K562 (cell line): Measurements from ENCODE around the gene CD47. TPM values are rescaled to one million over a fixed set of nuclear protein-coding genes. Genes with fewer than 3 reads are reported as not detected.

Experiments used
- ATAC-seq: fragments of 200-7000 bp; cut with Tn5 transposase; 3 replicates; pipeline ENCODE4 v1.9.1; 2020; ENCODE audit warnings: moderate library complexity
- BruUV-seq: library from RNA; stranded (reverse); fragments of 400-500 nt; replicated peaks from 2 replicates; lab custom pipeline; 2021; lab: Mats Ljungman, UMichigan
- CTCF ChIA-PET: fragments of 300-600 bp; formaldehyde crosslinking; extraction: SDS; loops from one replicate; lab custom pipeline; 2021; ENCODE audit warnings: low intra/inter-chr PET ratio; lab: Yijun Ruan, JAX
- POLR2A ChIA-PET: fragments of 300-600, 350-650 bp; sonication (Branson Sonifier 250); formaldehyde crosslinking; extraction: SDS; loops from one replicate; lab custom pipeline; 2021; ENCODE audit warnings: antibody characterized with exemption, inconsistent platforms; lab: Yijun Ruan, JAX
- DNase-seq, 4 experiments: peaks; one replicate each; pipeline versions ENCODE4 v3.0.0 to v3.0.0-alpha.2; 2011 to 2018; ENCODE audit warnings: low spot score in 3 of 4, mixed read lengths in 3 of 4; ENCODE audit errors: extremely low read depth in 1 of 4
- FAIRE-seq: peaks from 2 replicates; lab custom pipeline; 2011; peaks lifted over from hg19 to GRCh38; lab: Jason Lieb, UNC
- H2AFZ ChIP-seq: 2 replicates; pipeline ENCODE4 v1.6.0; 2011; ENCODE audit warnings: low read depth, low read length, control low read depth, inconsistent platforms
- H3K27ac ChIP-seq: fragments of 200-600 bp; 3 replicates; pipeline ENCODE4 v1.8.0; 2011; ENCODE audit warnings: low read depth, mild to moderate bottlenecking, control low read depth, inconsistent platforms, low read length, moderate library complexity, mixed read lengths; ENCODE audit errors: extremely low read depth
- H3K27me3 ChIP-seq, 2 experiments: fragments of 300-600 bp in 1 of 2; 2 replicates in 1 of 2; 3 replicates in 1 of 2; pipeline versions ENCODE4 v1.6.0 to v1.8.0; 2011; ENCODE audit warnings: inconsistent platforms in 2 of 2, low read length in 2 of 2, mild to moderate bottlenecking in 1 of 2, mixed read lengths in 1 of 2, moderate library complexity in 1 of 2; ENCODE audit not compliant: control insufficient read depth in 2 of 2, insufficient read depth in 2 of 2
- H3K36me3 ChIP-seq: fragments of 300-600 bp; 3 replicates; pipeline ENCODE4 v1.8.0; 2011; ENCODE audit warnings: mild to moderate bottlenecking, low read length, inconsistent platforms; ENCODE audit not compliant: control insufficient read depth, insufficient read depth
- H3K4me1 ChIP-seq, 2 experiments: fragments of 200-600 bp in 1 of 2; replicated peaks in 1 of 2; 2 replicates in 1 of 2; 3 replicates in 1 of 2; pipeline versions ENCODE4 v1.5.1 to v1.8.0; 2011; ENCODE audit warnings: inconsistent platforms in 2 of 2, low read length in 2 of 2, mild to moderate bottlenecking in 1 of 2, mixed read lengths in 1 of 2, moderate library complexity in 1 of 2; ENCODE audit not compliant: control insufficient read depth in 2 of 2, insufficient read depth in 2 of 2
- H3K4me2 ChIP-seq: 2 replicates; pipeline ENCODE4 v1.6.1; 2011; ENCODE audit warnings: low read length, control low read depth, inconsistent platforms, mixed read lengths; ENCODE audit not compliant: insufficient read depth
- H3K4me3 ChIP-seq: fragments of 200-600 bp; sonication (generic), shearing (Covaris generic); 2 replicates; pipeline ENCODE4 v1.5.1; 2016; ENCODE audit warnings: control low read depth, inconsistent platforms
- H3K79me2 ChIP-seq: fragments of 200-600 bp; 3 replicates; pipeline ENCODE4 v1.8.0; 2011; ENCODE audit warnings: low read length, inconsistent platforms; ENCODE audit not compliant: control insufficient read depth, insufficient read depth
- H3K9ac ChIP-seq, 2 experiments: 2 replicates each; pipeline versions ENCODE4 v1.6.0 to v1.6.1; 2011; ENCODE audit warnings: low read depth in 2 of 2, low read length in 2 of 2, control low read depth in 1 of 2, inconsistent platforms in 1 of 2, mild to moderate bottlenecking in 1 of 2, mixed read lengths in 1 of 2; ENCODE audit not compliant: insufficient read depth in 1 of 2
- H3K9me1 ChIP-seq: one replicate; pipeline ENCODE4 v1.6.0; 2011; ENCODE audit warnings: inconsistent platforms, mild to moderate bottlenecking, low read length, moderate library complexity; ENCODE audit not compliant: control insufficient read depth, insufficient read depth
- H3K9me3 ChIP-seq: replicated peaks from 2 replicates; pipeline ENCODE4 v1.5.1; 2011; ENCODE audit warnings: low read depth, low read length, inconsistent platforms; ENCODE audit not compliant: control insufficient read depth, insufficient read depth
- H4K20me1 ChIP-seq: replicated peaks from 2 replicates; pipeline ENCODE4 v1.6.1; 2011; ENCODE audit warnings: low read length, inconsistent platforms, mixed read lengths; ENCODE audit not compliant: control insufficient read depth, insufficient read depth
- C11orf30 ChIP-seq: fragments of 450-650 bp; IDR thresholded peaks from 2 replicates; pipeline ENCODE4 v1.6.1; 2016; ENCODE audit warnings: low read depth, mild to moderate bottlenecking
- CBFA2T2 ChIP-seq: fragments of 450-650 bp; conservative IDR thresholded peaks from 2 replicates; pipeline ENCODE4 v1.6.1; 2017; ENCODE audit warnings: mild to moderate bottlenecking
- GMEB1 ChIP-seq: fragments of 250-450 bp; sonication (Bioruptor Pico); IDR thresholded peaks from 2 replicates; pipeline ENCODE4 v1.4.0; 2020; ENCODE audit warnings: mild to moderate bottlenecking
- KDM1A ChIP-seq, 2 experiments: fragments of 450-650 bp; IDR thresholded peaks; 2 replicates each; pipeline ENCODE4 v1.6.1; 2016; ENCODE audit warnings: mild to moderate bottlenecking in 2 of 2
- MAFF ChIP-seq: IDR thresholded peaks from 2 replicates; pipeline ENCODE4 v1.6.1; 2012; ENCODE audit warnings: low read length, improper control_type of control experiment
- MAFG ChIP-seq: fragments of 450-650 bp; conservative IDR thresholded peaks from 2 replicates; pipeline ENCODE4 v1.6.1; 2016; ENCODE audit warnings: missing genetic modification characterization, missing compliant biosample characterization
- MAFK ChIP-seq: IDR thresholded peaks from 2 replicates; pipeline ENCODE4 v1.6.1; 2011; ENCODE audit warnings: low read length, improper control_type of control experiment
- MBD1 ChIP-seq: fragments of 250-450 bp; sonication (Bioruptor Pico); IDR thresholded peaks from 2 replicates; pipeline ENCODE4 v1.8.0; 2022; ENCODE audit warnings: inconsistent platforms
- NFRKB ChIP-seq: fragments of 450-650 bp; IDR thresholded peaks from 2 replicates; pipeline ENCODE4 v1.6.1; 2016; ENCODE audit warnings: low read depth
- RBM22 ChIP-seq: fragments of 200-400 bp; formaldehyde crosslinking; IDR thresholded peaks from 2 replicates; pipeline ENCODE4 v1.6.1; 2018; ENCODE audit warnings: low read length, low read depth; ENCODE audit not compliant: poor library complexity, severe bottlenecking
- TBP ChIP-seq: optimal IDR thresholded peaks from 2 replicates; pipeline ENCODE3; 2011; ENCODE audit warnings: low read depth, low read length, improper control_type of control experiment
- TRIM24 ChIP-seq, 2 experiments: fragments of 450-650 bp; IDR thresholded peaks; 2 replicates each; pipeline ENCODE4 v1.6.1; 2016
- ZBTB34 ChIP-seq: fragments of 250-450 bp; sonication (Bioruptor Pico); IDR thresholded peaks from 2 replicates; pipeline ENCODE4 v1.8.0; 2021; ENCODE audit warnings: mild to moderate bottlenecking, moderate library complexity
- ZNF316 ChIP-seq: fragments of 450-650 bp; IDR thresholded peaks from 2 replicates; pipeline ENCODE4 v1.6.1; 2016
- ZNF398 ChIP-seq: fragments of 250-450 bp; sonication (Bioruptor Pico); IDR thresholded peaks from 2 replicates; pipeline ENCODE4 v1.8.0; 2021; ENCODE audit warnings: moderate library complexity, mild to moderate bottlenecking, inconsistent platforms
- ZNF79 ChIP-seq: fragments of 250-450 bp; sonication (Bioruptor Pico); IDR thresholded peaks from 2 replicates; pipeline ENCODE4 v1.4.0; 2020; ENCODE audit warnings: low read depth, mild to moderate bottlenecking, moderate library complexity
- WGBS: fragments of 100-300 bp; shearing (Covaris generic); methylation state at CpG from one replicate; pipeline ENCODE4 v1.1.6; 2016; ENCODE audit warnings: low coverage, mixed read lengths; ENCODE audit not compliant: insufficient coverage; ENCODE audit errors: missing lambda C conversion rate; 5-methylcytosine and 5-hydroxymethylcytosine counted together
- in situ Hi-C: fragments of 300-500 bp; cut with MboI; formaldehyde crosslinking; loops from 4 replicates; pipeline ENCODE4 v1.15.0; 2018; ENCODE audit warnings: inconsistent platforms, mixed read lengths
- intact Hi-C: fragments of 100-400 bp; cut with micrococcal nuclease; formaldehyde crosslinking; loops from 2 replicates; pipeline ENCODE4 v1.14.2; 2022
- polyA plus RNA-seq, 8 experiments: library from polyadenylated mRNA; depleted of rRNA in 4 of 8; stranded (reverse) in 5 of 8; unstranded in 3 of 8; fragments of >200 nt; fragmentation: Nextera tagmentation in 2 of 8; fragmentation: Illumina TruSeq in 1 of 8; extraction: Ambion mirVana in 2 of 8; extraction: Trizol in 1 of 8; gene quantifications; 2 replicates each; pipeline versions ENCODE4 v1.2.1 to v1.2.3, GENCODE V29; 2011 to 2014; ENCODE audit warnings: inconsistent platforms in 1 of 8, missing spikeins in 1 of 8
- total RNA-seq, 7 experiments: library from RNA; depleted of rRNA in 6 of 7; stranded (reverse); fragments of >200 nt in 6 of 7; fragmentation: Illumina TruSeq in 2 of 7; extraction: Trizol in 2 of 7; gene quantifications; 2 replicates each; pipeline versions ENCODE4 v1.2.1 to v1.2.3, GENCODE V29; 2011 to 2021; ENCODE audit warnings: low replicate concordance in 1 of 7

Gene CD47
- total and polyA plus RNA-seq, 9 of the 15 experiments (the other 6 are each of a cell fraction or from before 2014, with no cell fraction given): 10.2 to 62.6 (median 36.3) TPM

GRCh38 chr3:108086653-108087052 lies 4.2 kb downstream of the CD47 start:
- intact Hi-C loops: no loop called here
- H3K9me1 ChIP-seq: no peaks in the 10 kb centered on the region
- H2AFZ ChIP-seq: no peak overlapping the region
- in situ Hi-C loops: no loop called here
- no TSS peak for BruUV-seq
- TF ChIP-seq ZNF398: no peak
- no peak for TF ChIP-seq RBM22
- peak; percentile 85 for TF ChIP-seq C11orf30
- TF ChIP-seq ZNF79: no peak
- TF ChIP-seq MBD1 (CRISPR knock-in tag): no peak
- TF ChIP-seq GMEB1: no peak
- peak; percentile 94 for TF ChIP-seq ZNF316
- no peak for TF ChIP-seq KDM1A (IDR thresholded peaks at IDR 0.05)
- TF ChIP-seq MAFG (tag): peak; percentile 82
- TF ChIP-seq NFRKB: no peak
- TF ChIP-seq MAFK: peak; percentile 50
- TF ChIP-seq TRIM24 (IDR thresholded peaks at IDR 0.05): no peak
- no peak for TF ChIP-seq TBP
- peak; percentile 54 for TF ChIP-seq MAFF
- TF ChIP-seq ZBTB34 (CRISPR knock-in tag): no peak
- TF ChIP-seq CBFA2T2: no peak
- no peak for DNase-seq
- ATAC-seq: no peak
- H3K4me1 ChIP-seq: peaks cover 7 to 17% of the 10 kb centered on the region in 2 experiments; a peak in 4 of 5 replicates
- ChIA-PET POLR2A (no interaction called here), CTCF (no interaction called here)
- H4K20me1 ChIP-seq: no peaks in the 10 kb centered on the region
- FAIRE-seq: no peak
- H3K9ac ChIP-seq: no peak overlapping the region
- H3K4me2 ChIP-seq: no peak overlapping the region
- H3K36me3 ChIP-seq: no peaks in the 10 kb centered on the region
- H3K27ac ChIP-seq: no peak overlapping the region
- H3K27me3 ChIP-seq: no peaks in the 10 kb centered on the region
- peaks cover 4% of the 10 kb centered on the region; the same call in 1 of the 2 replicates for H3K9me3 ChIP-seq
- H3K79me2 ChIP-seq: peaks cover 44% of the 10 kb centered on the region
- H3K4me3 ChIP-seq: no peak overlapping the region
- 23% methylated on average over 4 of the region's 4 CpGs for WGBS
